SH-SY5Y (cell line): ENCODE results near the gene CCDC192.

Experiments
- GATA2 ChIP-seq: IDR thresholded peaks from 2 replicates; pipeline ENCODE4 v1.6.1; 2011; ENCODE audit warnings: mild to moderate bottlenecking, low read depth, low read length
- GATA3 ChIP-seq: IDR thresholded peaks from 2 replicates; pipeline ENCODE4 v1.6.1; 2011; ENCODE audit warnings: low read depth, mild to moderate bottlenecking, low read length, moderate library complexity

GRCh38 chr5:127863161-127863560 is 160.0 kb downstream of the CCDC192 start:
- TF ChIP-seq GATA2 (no peak), GATA3 (no peak)
